SU-DHL-6 (cell line): Measurements from ENCODE around the gene USP25.

Experiments
- H2AFZ ChIP-seq: fragments of 200-600 bp; sonication (generic); 2 replicates; pipeline ENCODE4 v1.6.1; 2014; ENCODE audit warnings: low read depth, mild to moderate bottlenecking, moderate library complexity, mixed read lengths, antibody characterized with exemption, low read length; ENCODE audit not compliant: severe bottlenecking
- H3F3A ChIP-seq: fragments of 200-600 bp; shearing (Covaris generic); 2 replicates; pipeline ENCODE4 v1.6.0; 2016; ENCODE audit warnings: antibody characterized with exemption, mild to moderate bottlenecking; ENCODE audit not compliant: insufficient read depth
- H3K27ac ChIP-seq: fragments of 200-600 bp; sonication (generic); 2 replicates; pipeline ENCODE4 v1.5.1; 2016; ENCODE audit warnings: low read depth, mild to moderate bottlenecking, low read length, moderate library complexity, mixed read lengths
- H3K27me3 ChIP-seq: fragments of 200-600 bp; sonication (generic), shearing (Covaris generic); 2 replicates; pipeline ENCODE4 v1.6.0; 2014; ENCODE audit warnings: mild to moderate bottlenecking, low read length
- H3K36me3 ChIP-seq: fragments of 200-600 bp; sonication (generic); 2 replicates; pipeline ENCODE4 v1.6.1; 2014; ENCODE audit warnings: mild to moderate bottlenecking, low read length, mixed read lengths
- H3K4me2 ChIP-seq: fragments of 300-600, 200-600 bp; shearing (Covaris generic), sonication (generic); 2 replicates; pipeline ENCODE4 v1.6.0; 2014; ENCODE audit warnings: low read length, low read depth, mild to moderate bottlenecking; ENCODE audit not compliant: poor library complexity, severe bottlenecking
- H3K4me3 ChIP-seq: fragments of 200-600 bp; sonication (generic); 2 replicates; pipeline ENCODE4 v1.5.1; 2014; ENCODE audit warnings: antibody characterized with exemption, low read length, mild to moderate bottlenecking, mixed read lengths; ENCODE audit not compliant: insufficient read depth, poor library complexity, severe bottlenecking
- H3K79me2 ChIP-seq: fragments of 200-600 bp; sonication (generic); 2 replicates; pipeline ENCODE4 v1.6.1; 2014; ENCODE audit warnings: mild to moderate bottlenecking, low read length, moderate library complexity; ENCODE audit not compliant: insufficient read depth
- H3K9ac ChIP-seq: fragments of 200-600 bp; sonication (generic); 2 replicates; pipeline ENCODE4 v1.7.0; 2014; ENCODE audit warnings: mild to moderate bottlenecking, low read length
- H3K9me2 ChIP-seq: fragments of 200-600 bp; sonication (generic); replicated peaks from 2 replicates; pipeline ENCODE4 v1.6.1; 2014; ENCODE audit warnings: low read length; ENCODE audit not compliant: insufficient read depth
- H3K9me3 ChIP-seq: fragments of 200-600 bp; sonication (generic); 2 replicates; pipeline ENCODE4 v1.6.1; 2014; ENCODE audit warnings: low read length, mixed read lengths; ENCODE audit not compliant: insufficient read depth
- H4K20me1 ChIP-seq: fragments of 200-600 bp; sonication (generic); 2 replicates; pipeline ENCODE4 v1.6.1; 2014; ENCODE audit warnings: low read depth, mild to moderate bottlenecking, antibody characterized with exemption, low read length, moderate library complexity, mixed read lengths
- CTCF ChIP-seq: fragments of 200-600 bp; sonication (generic); IDR thresholded peaks from one replicate; pipeline ENCODE4 v1.5.1; 2017; ENCODE audit warnings: antibody characterized with exemption, mild to moderate bottlenecking, low read length, moderate library complexity; ENCODE audit not compliant: insufficient read depth, poor library complexity, severe bottlenecking
- EZH2phosphoT487 ChIP-seq: fragments of 200-600 bp; sonication (generic), shearing (Covaris generic); conservative IDR thresholded peaks from 2 replicates; pipeline ENCODE4 v1.6.1; 2018; ENCODE audit warnings: mild to moderate bottlenecking, antibody characterized with exemption, low read length, moderate library complexity, mixed read lengths

USP25 gene

GRCh38 chr21:15809065-15809464 is 79.3 kb downstream of the USP25 start:
- Histone ChIP-seq H3F3A (no peaks in the 10 kb centered on the region), H3K4me2 (no peak overlapping the region)
- TF ChIP-seq CTCF (no peak), EZH2phosphoT487 (no peak)

GRCh38 chr21:15809818-15810217 is 80.0 kb downstream of the USP25 start:
- no peaks in the 10 kb centered on the region for H4K20me1 ChIP-seq
- H3K36me3 ChIP-seq = peaks cover 23% of the 10 kb centered on the region
- no peaks in the 10 kb centered on the region for H3K9me3 ChIP-seq
- no peaks in the 10 kb centered on the region; the same call in 1 of the 2 replicates for H3K79me2 ChIP-seq
- no peak overlapping the region for H3K4me3 ChIP-seq
- no peak overlapping the region for H3K4me2 ChIP-seq
- H3K27me3 ChIP-seq = no peaks in the 10 kb centered on the region
- H3K27ac ChIP-seq = no peak overlapping the region
- TF ChIP-seq CTCF = no peak
- TF ChIP-seq EZH2phosphoT487 = no peak
- no peaks in the 10 kb centered on the region for H3F3A ChIP-seq
- no peak overlapping the region for H3K9ac ChIP-seq
- no peak overlapping the region for H2AFZ ChIP-seq
- no peaks in the 10 kb centered on the region for H3K9me2 ChIP-seq

More at GRCh38 chr21:15809065-15809464, 79.3 kb downstream of the USP25 start:
- Histone ChIP-seq H3K79me2 (no peaks in the 10 kb centered on the region; the same call in 1 of the 2 replicates), H3K9me3 (no peaks in the 10 kb centered on the region), H3K27me3 (no peaks in the 10 kb centered on the region), H3K27ac (no peak overlapping the region), H3K36me3 (peaks cover 25% of the 10 kb centered on the region), H2AFZ (no peak overlapping the region), H4K20me1 (no peaks in the 10 kb centered on the region), H3K9ac (no peak overlapping the region), H3K4me3 (no peak overlapping the region), H3K9me2 (no peaks in the 10 kb centered on the region)

GRCh38 chr21:15815285-15815684 is 85.5 kb downstream of the USP25 start:
- peaks cover 30% of the 10 kb centered on the region for H3K36me3 ChIP-seq

More at GRCh38 chr21:15815285-15815684, 85.5 kb downstream of the USP25 start:
- Histone ChIP-seq H3K9ac (no peak overlapping the region), H3F3A (no peaks in the 10 kb centered on the region), H3K27me3 (no peaks in the 10 kb centered on the region), H3K79me2 (no peaks in the 10 kb centered on the region), H2AFZ (no peak overlapping the region), H3K4me2 (no peak overlapping the region), H3K27ac (no peak overlapping the region), H4K20me1 (no peaks in the 10 kb centered on the region), H3K9me3 (no peaks in the 10 kb centered on the region), H3K9me2 (no peaks in the 10 kb centered on the region), H3K4me3 (no peak overlapping the region)
- TF ChIP-seq CTCF (no peak), EZH2phosphoT487 (no peak)
